DOHH2 (cell line): ENCODE measurements around the gene METTL9.
"Not testable (repeated sequence)": the region's sequence is repeated elsewhere in the genome, so short reads cannot be mapped to it uniquely, and the experiment has no call there.

ENCODE experiments used
- H3F3A ChIP-seq: fragments of 200-600 bp; sonication (generic), shearing (Covaris generic); 2 replicates; pipeline ENCODE4 v1.6.0; 2016; ENCODE audit warnings: antibody characterized with exemption, mild to moderate bottlenecking; ENCODE audit not compliant: control insufficient read depth, insufficient read depth
- H3K27ac ChIP-seq: fragments of 200-600 bp; sonication (generic); 2 replicates; pipeline ENCODE4 v1.5.1; 2014; ENCODE audit warnings: low read depth, mild to moderate bottlenecking, low read length, moderate library complexity
- H3K27me3 ChIP-seq: fragments of 200-600 bp; sonication (generic); 2 replicates; pipeline ENCODE4 v1.6.1; 2014; ENCODE audit warnings: mild to moderate bottlenecking, low read length, mixed read lengths; ENCODE audit not compliant: control insufficient read depth
- H3K36me3 ChIP-seq: fragments of 200-600 bp; sonication (generic); 2 replicates; pipeline ENCODE4 v1.6.1; 2014; ENCODE audit warnings: mild to moderate bottlenecking, low read length, moderate library complexity, mixed read lengths; ENCODE audit not compliant: control insufficient read depth
- H3K4me1 ChIP-seq: fragments of 200-600 bp; sonication (generic); 2 replicates; pipeline ENCODE4 v1.6.1; 2014; ENCODE audit warnings: mild to moderate bottlenecking, low read length, mixed read lengths; ENCODE audit not compliant: control insufficient read depth
- H3K4me2 ChIP-seq: fragments of 200-600 bp; sonication (generic); 2 replicates; pipeline ENCODE4 v1.6.0; 2014; ENCODE audit warnings: mild to moderate bottlenecking, low read length, moderate library complexity
- H3K4me3 ChIP-seq: fragments of 200-600 bp; sonication (generic); 2 replicates; pipeline ENCODE4 v1.5.1; 2014; ENCODE audit warnings: mild to moderate bottlenecking, low read length, mixed read lengths
- H3K79me2 ChIP-seq: fragments of 200-600 bp; sonication (generic); 2 replicates; pipeline ENCODE4 v1.6.1; 2014; ENCODE audit warnings: mild to moderate bottlenecking, low read length, mixed read lengths; ENCODE audit not compliant: control insufficient read depth
- H3K9me2 ChIP-seq: fragments of 200-600 bp; sonication (generic); replicated peaks from 2 replicates; pipeline ENCODE4 v1.6.1; 2014; ENCODE audit warnings: mild to moderate bottlenecking, low read length, mixed read lengths; ENCODE audit not compliant: control insufficient read depth
- H3K9me3 ChIP-seq: fragments of 200-600 bp; sonication (generic); 2 replicates; pipeline ENCODE4 v1.6.1; 2014; ENCODE audit warnings: antibody characterized with exemption, low read length, mixed read lengths; ENCODE audit not compliant: control insufficient read depth, insufficient read depth
- H4K20me1 ChIP-seq: fragments of 200-600 bp; sonication (generic); 2 replicates; pipeline ENCODE4 v1.6.0; 2014; ENCODE audit warnings: low read depth, mild to moderate bottlenecking, antibody characterized with exemption, low read length, moderate library complexity; ENCODE audit not compliant: control insufficient read depth, insufficient read depth
- EZH2phosphoT487 ChIP-seq: fragments of 200-600 bp; sonication (generic); IDR thresholded peaks from 2 replicates; pipeline ENCODE4 v1.6.1; 2017; ENCODE audit warnings: borderline replicate concordance, mild to moderate bottlenecking, antibody characterized with exemption, low read length, moderate library complexity, mixed read lengths
- TF ChIP-seq, protein P1 (sequence below): fragments of 200-600 bp; sonication (generic); IDR thresholded peaks from one replicate; pipeline ENCODE4 v1.5.1; 2014; ENCODE audit warnings: antibody characterized with exemption, mild to moderate bottlenecking, low read depth, low read length; ENCODE audit not compliant: poor library complexity, severe bottlenecking

The METTL9 gene

DNA sequence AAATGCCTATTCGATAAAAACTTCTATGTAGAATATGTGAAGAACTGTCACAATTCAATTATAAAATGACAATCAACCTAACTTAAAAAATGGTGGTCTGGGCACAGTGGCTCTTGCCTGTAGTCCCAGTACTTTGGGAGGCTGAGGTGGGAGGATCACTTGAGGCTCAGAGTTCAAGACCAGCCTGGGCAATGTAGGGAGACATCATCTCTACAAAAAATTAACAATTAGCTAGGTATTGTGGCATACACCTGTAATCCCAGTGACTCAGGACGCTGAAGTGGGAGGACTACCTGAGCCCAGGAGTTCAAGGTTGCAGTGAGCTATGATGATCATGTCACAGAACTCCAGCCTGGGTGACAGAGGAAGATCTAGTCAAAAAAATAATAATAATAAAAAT lies 18.6 kb upstream of the METTL9 start:
- Histone ChIP-seq H4K20me1 (no peaks in the 10 kb centered on the region), H3K27me3 (peaks cover 8% of the 10 kb centered on the region; the same call in 1 of the 2 replicates), H3K9me3 (no peaks in the 10 kb centered on the region)

GRCh38 chr16:21584817-21585216 lies 14.6 kb upstream of the METTL9 start:
- Histone ChIP-seq H3K4me1 (peaks cover 13% of the 10 kb centered on the region), H3K4me3 (no peak overlapping the region), H3K4me2 (no peak overlapping the region), H3K9me2 (no peaks in the 10 kb centered on the region), H3K79me2 (no peaks in the 10 kb centered on the region), H3K9me3 (no peaks in the 10 kb centered on the region), H4K20me1 (no peaks in the 10 kb centered on the region), H3K27ac (no peak overlapping the region), H3K27me3 (no peaks in the 10 kb centered on the region), H3F3A (peaks cover 3% of the 10 kb centered on the region; the same call in 1 of the 2 replicates), H3K36me3 (no peaks in the 10 kb centered on the region)
- no peak for TF ChIP-seq EZH2phosphoT487
- TF ChIP-seq, protein P1, sequence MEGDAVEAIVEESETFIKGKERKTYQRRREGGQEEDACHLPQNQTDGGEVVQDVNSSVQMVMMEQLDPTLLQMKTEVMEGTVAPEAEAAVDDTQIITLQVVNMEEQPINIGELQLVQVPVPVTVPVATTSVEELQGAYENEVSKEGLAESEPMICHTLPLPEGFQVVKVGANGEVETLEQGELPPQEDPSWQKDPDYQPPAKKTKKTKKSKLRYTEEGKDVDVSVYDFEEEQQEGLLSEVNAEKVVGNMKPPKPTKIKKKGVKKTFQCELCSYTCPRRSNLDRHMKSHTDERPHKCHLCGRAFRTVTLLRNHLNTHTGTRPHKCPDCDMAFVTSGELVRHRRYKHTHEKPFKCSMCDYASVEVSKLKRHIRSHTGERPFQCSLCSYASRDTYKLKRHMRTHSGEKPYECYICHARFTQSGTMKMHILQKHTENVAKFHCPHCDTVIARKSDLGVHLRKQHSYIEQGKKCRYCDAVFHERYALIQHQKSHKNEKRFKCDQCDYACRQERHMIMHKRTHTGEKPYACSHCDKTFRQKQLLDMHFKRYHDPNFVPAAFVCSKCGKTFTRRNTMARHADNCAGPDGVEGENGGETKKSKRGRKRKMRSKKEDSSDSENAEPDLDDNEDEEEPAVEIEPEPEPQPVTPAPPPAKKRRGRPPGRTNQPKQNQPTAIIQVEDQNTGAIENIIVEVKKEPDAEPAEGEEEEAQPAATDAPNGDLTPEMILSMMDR = no peak

More for the DNA sequence above, 18.6 kb upstream of the METTL9 start:
- TF ChIP-seq, protein P1 = no peak
- TF ChIP-seq EZH2phosphoT487 = no peak
- no peak overlapping the region for H3K4me3 ChIP-seq
- H3K4me1 ChIP-seq = 0 out of 2 replicates have a peak, but pooled peaks cover 5% of the 10 kb centered on the region
- no peaks in the 10 kb centered on the region for H3K79me2 ChIP-seq
- no peaks in the 10 kb centered on the region for H3K36me3 ChIP-seq
- no peak overlapping the region for H3K4me2 ChIP-seq
- H3F3A ChIP-seq = no peaks in the 10 kb centered on the region
- no peaks in the 10 kb centered on the region for H3K9me2 ChIP-seq
- no peak overlapping the region for H3K27ac ChIP-seq

- not testable (repeated sequence) for H3K36me3 ChIP-seq, H3K9me3 ChIP-seq, H3K4me3 ChIP-seq, H3F3A ChIP-seq, H3K9me2 ChIP-seq, H4K20me1 ChIP-seq, H3K79me2 ChIP-seq, H3K27me3 ChIP-seq, H3K4me2 ChIP-seq, H3K27ac ChIP-seq
- peaks cover 24% of the 10 kb centered on the region for H3K4me1 ChIP-seq
Observed at GRCh38 chr16:21588593-21588992, 10.8 kb upstream of the METTL9 start.

- Histone ChIP-seq H3K36me3 (no peaks in the 10 kb centered on the region), H3K4me3 (no peak overlapping the region), H4K20me1 (no peaks in the 10 kb centered on the region), H3K9me2 (no peaks in the 10 kb centered on the region), H3K27me3 (no peaks in the 10 kb centered on the region), H3F3A (peaks cover 3% of the 10 kb centered on the region; the same call in 1 of the 2 replicates), H3K9me3 (no peaks in the 10 kb centered on the region), H3K27ac (no peak overlapping the region), H3K4me1 (peaks cover 19% of the 10 kb centered on the region), H3K4me2 (peak overlapping the region; percentile 49; the same call in 1 of the 2 replicates), H3K79me2 (no peaks in the 10 kb centered on the region)
- TF ChIP-seq EZH2phosphoT487 = no peak
- TF ChIP-seq, protein P1 = no peak
Observed at GRCh38 chr16:21589551-21589950, 9.8 kb upstream of the METTL9 start.
